HCT116 (cell line): ENCODE measurements around the gene SPIRE2. TPM values are rescaled to one million over a fixed set of nuclear protein-coding genes. Genes with fewer than 3 reads are reported as not detected.

Experiments
- ATAC-seq: fragments of 200-7000 bp; cut with Tn5 transposase; 2 replicates; pipeline ENCODE4 v1.9.1; 2020; ENCODE audit warnings: mild to moderate bottlenecking, moderate library complexity
- BruUV-seq: library from RNA; stranded (reverse); fragments of 400-500 nt; replicated peaks from 2 replicates; lab custom pipeline; 2021; lab: Mats Ljungman, UMichigan
- CTCF ChIA-PET: fragments of 300-600 bp; sonication (Branson Sonifier 250); formaldehyde crosslinking; loops from one replicate; lab custom pipeline; 2021; ENCODE audit warnings: antibody characterized with exemption; lab: Charles Lee
- POLR2A ChIA-PET: fragments of 300-600, 350-600 bp; sonication (Branson Sonifier 250); formaldehyde crosslinking; loops from one replicate; lab custom pipeline; 2021; ENCODE audit warnings: antibody characterized with exemption; lab: Charles Lee
- RAD21 ChIA-PET, 2 experiments: fragments of 300-600 bp; sonication (Branson Sonifier 250); formaldehyde crosslinking; loops; one replicate each; lab custom pipeline; 2023; ENCODE audit warnings: low total read pairs in 2 of 2; ENCODE audit not compliant: uncharacterized antibody in 2 of 2, unreplicated experiment in 2 of 2, low non-redundant PET in 1 of 2; lab: Charles Lee
- DNase-seq: peaks from one replicate; pipeline ENCODE4 v3.0.0-alpha.2; 2010; ENCODE audit warnings: low read depth, low spot score
- H2AFZ ChIP-seq: fragments of 200-600 bp; shearing (Covaris generic), sonication (generic); 2 replicates; pipeline ENCODE4 v1.6.1; 2017; ENCODE audit warnings: low read depth, mixed run types, mixed read lengths, antibody characterized with exemption, low read length; ENCODE audit not compliant: poor library complexity, severe bottlenecking
- H3K27ac ChIP-seq: 2 replicates; pipeline ENCODE4 v1.5.1; 2012; ENCODE audit warnings: low read depth, low read length
- H3K27me3 ChIP-seq: fragments of 200-600 bp; sonication (generic); 2 replicates; pipeline ENCODE4 v1.6.1; 2016; ENCODE audit warnings: mixed run types, low read length, mixed read lengths; ENCODE audit not compliant: insufficient read depth
- H3K36me3 ChIP-seq, 2 experiments: fragments of 200-500 bp in 1 of 2; fragments of 200-600 bp in 1 of 2; sonication (Bioruptor generic) in 1 of 2; sonication (generic) in 1 of 2; 2 replicates each; pipeline versions ENCODE4 v1.5.1 to v1.6.1; 2014 to 2016; ENCODE audit warnings: low read length in 2 of 2, inconsistent platforms in 1 of 2, mixed read lengths in 1 of 2, mixed run types in 1 of 2; ENCODE audit not compliant: insufficient read depth in 2 of 2, control insufficient read depth in 1 of 2
- H3K4me1 ChIP-seq, 2 experiments: fragments of 200-600 bp in 1 of 2; sonication (generic) in 1 of 2; 2 replicates each; pipeline versions ENCODE4 v1.5.1 to v1.6.1; 2012 to 2017; ENCODE audit warnings: low read length in 2 of 2, inconsistent platforms in 1 of 2, mild to moderate bottlenecking in 1 of 2, mixed read lengths in 1 of 2, mixed run types in 1 of 2, moderate library complexity in 1 of 2; ENCODE audit not compliant: insufficient read depth in 2 of 2, control insufficient read depth in 1 of 2
- H3K4me2 ChIP-seq: fragments of 200-600 bp; sonication (generic); 2 replicates; pipeline ENCODE4 v1.6.1; 2017; ENCODE audit warnings: mixed run types, low read length, mixed read lengths
- H3K4me3 ChIP-seq, 2 experiments: fragments of 200-600 bp in 1 of 2; sonication (generic) in 1 of 2; replicated peaks in 1 of 2; 2 replicates each; pipeline ENCODE4 v1.5.1; 2011 to 2016; ENCODE audit warnings: low read length in 2 of 2, control low read depth in 1 of 2, low read depth in 1 of 2, mild to moderate bottlenecking in 1 of 2, mixed read lengths in 1 of 2, mixed run types in 1 of 2
- H3K79me2 ChIP-seq: fragments of 200-600 bp; sonication (generic); 2 replicates; pipeline ENCODE4 v1.6.1; 2017; ENCODE audit warnings: mild to moderate bottlenecking, mixed run types, low read length, moderate library complexity, mixed read lengths; ENCODE audit not compliant: insufficient read depth
- H3K9ac ChIP-seq: fragments of 200-600 bp; sonication (generic); 2 replicates; pipeline ENCODE4 v1.6.1; 2016; ENCODE audit warnings: low read length, mixed read lengths
- H3K9me2 ChIP-seq: fragments of 200-600 bp; sonication (generic), shearing (Covaris generic); 2 replicates; pipeline ENCODE4 v1.6.1; 2017; ENCODE audit warnings: mixed run types, mild to moderate bottlenecking, moderate library complexity; ENCODE audit not compliant: insufficient read depth
- H3K9me3 ChIP-seq, 2 experiments: fragments of 200-500 bp in 1 of 2; fragments of 200-600 bp in 1 of 2; sonication (Bioruptor generic) in 1 of 2; sonication (generic) in 1 of 2; 2 replicates each; pipeline ENCODE4 v1.6.1; 2014 to 2017; ENCODE audit warnings: low read length in 2 of 2, mixed read lengths in 2 of 2, inconsistent platforms in 1 of 2, low read depth in 1 of 2, mild to moderate bottlenecking in 1 of 2, mixed run types in 1 of 2, moderate library complexity in 1 of 2; ENCODE audit not compliant: control insufficient read depth in 1 of 2, insufficient read depth in 1 of 2
- H4K20me1 ChIP-seq: fragments of 200-600 bp; sonication (generic), shearing (Covaris generic); 2 replicates; pipeline ENCODE4 v1.6.1; 2017; ENCODE audit warnings: mixed run types, mild to moderate bottlenecking, moderate library complexity; ENCODE audit not compliant: insufficient read depth
- ELF1 ChIP-seq: IDR thresholded peaks from 2 replicates; pipeline ENCODE4 v1.6.1; 2012; ENCODE audit warnings: low read depth, borderline replicate concordance
- JUND ChIP-seq: IDR thresholded peaks from 2 replicates; pipeline ENCODE4 v1.6.1; 2012
- MAX ChIP-seq: IDR thresholded peaks from 2 replicates; pipeline ENCODE4 v1.6.1; 2012
- RAD21 ChIP-seq: IDR thresholded peaks from 2 replicates; pipeline ENCODE4 v1.6.1; 2012; ENCODE audit warnings: low read depth, mild to moderate bottlenecking
- SIN3A ChIP-seq: IDR thresholded peaks from 2 replicates; pipeline ENCODE4 v1.6.1; 2012; ENCODE audit warnings: low read depth
- YY1 ChIP-seq: IDR thresholded peaks from 2 replicates; pipeline ENCODE4 v1.6.1; 2011; ENCODE audit warnings: low read length, low read depth, moderate library complexity, mild to moderate bottlenecking; ENCODE audit not compliant: insufficient replicate concordance; ENCODE audit errors: extremely low read depth
- intact Hi-C: fragments of 100-400 bp; cut with micrococcal nuclease; formaldehyde crosslinking; loops from 2 replicates; pipeline ENCODE4 v1.10.0; 2022
- total RNA-seq: library from RNA; stranded (reverse); gene quantifications from one replicate; pipeline ENCODE4 v1.2.1, GENCODE V29; 2021; ENCODE audit not compliant: unreplicated experiment

Gene SPIRE2
- total RNA-seq, 1 experiment from 2014 or later: 21.2 TPM

GRCh38 chr16:89870440-89870839, 42.2 kb downstream of the SPIRE2 start:
- H3K4me2 ChIP-seq: no peak overlapping the region
- no peaks in the 10 kb centered on the region for H3K27me3 ChIP-seq
- DNase-seq: no peak
- no peak overlapping the region for H3K27ac ChIP-seq
- intact Hi-C loops: loop anchor here (5.0 kb wide), 2 partner anchors 52 to 53 kb away; partner anchors contain the start of genes FANCA and TUBB3
- CTCF ChIA-PET: no interaction called here
- no peak for ATAC-seq
- no TSS peak for BruUV-seq
- no peak overlapping the region for H2AFZ ChIP-seq
- RAD21 ChIA-PET: no interaction called here
- H3K4me3 ChIP-seq: no peak overlapping the region
- H3K79me2 ChIP-seq: peaks cover 17% of the 10 kb centered on the region
- no peak for TF ChIP-seq ELF1
- peaks cover 4 to 17% of the 10 kb centered on the region in 2 experiments; a peak in 3 of 4 replicates for H3K36me3 ChIP-seq
- peaks cover 9 to 16% of the 10 kb centered on the region in 2 experiments; a peak in 2 of 4 replicates for H3K9me3 ChIP-seq
- POLR2A ChIA-PET: no interaction called here
- H4K20me1 ChIP-seq: peaks cover 7% of the 10 kb centered on the region; the same call in 1 of the 2 replicates
- H3K9ac ChIP-seq: no peak overlapping the region
- H3K9me2 ChIP-seq: no peaks in the 10 kb centered on the region
- peaks cover 12 to 23% of the 10 kb centered on the region in 2 experiments for H3K4me1 ChIP-seq

- ATAC-seq (no peak), DNase-seq (no peak)
- Histone ChIP-seq H3K27ac (peak overlapping the region; percentile 100), H3K27me3 (no peaks in the 10 kb centered on the region), H3K4me2 (peak overlapping the region; percentile 89; the same call in 1 of the 2 replicates), H3K9ac (0 out of 2 replicates have a peak overlapping the region, but pooled peaks have one; percentile 98), H4K20me1 (peaks cover 7% of the 10 kb centered on the region; the same call in 1 of the 2 replicates), H2AFZ (no peak overlapping the region), H3K9me2 (no peaks in the 10 kb centered on the region), H3K4me1 (peaks cover 12 to 23% of the 10 kb centered on the region in 2 experiments), H3K4me3 (0 out of 4 replicates have a peak overlapping the region, but pooled peaks of 1 of the 2 experiments have one; percentile 91), H3K36me3 (peaks cover 10 to 17% of the 10 kb centered on the region in 2 experiments; a peak in 3 of 4 replicates), H3K79me2 (peaks cover 31% of the 10 kb centered on the region), H3K9me3 (peaks cover 9 to 16% of the 10 kb centered on the region in 2 experiments; a peak in 2 of 4 replicates)
- ChIA-PET CTCF (interaction anchor here (0.9 to 3.1 kb wide), 2 partner anchors 11 to 35 kb away, joined by 3 to 20 read pairs; no protein-coding TSS in a partner anchor), POLR2A (interaction anchor here (0.8 to 1.0 kb wide), 2 partner anchors 11 to 50 kb away, joined by 3 read pairs; no protein-coding TSS in a partner anchor), RAD21 (no interaction called here)
- no peak for TF ChIP-seq YY1
- no peak for TF ChIP-seq SIN3A
- TF ChIP-seq JUND: no peak
- TF ChIP-seq RAD21: no peak
- TF ChIP-seq MAX: no peak
- no TSS peak for BruUV-seq
- intact Hi-C loops: loop anchor here (5.0 kb wide), 2 partner anchors 50 to 55 kb away; partner anchors contain the start of genes FANCA and TUBB3
Measured at GRCh38 chr16:89871895-89872294, 43.6 kb downstream of the SPIRE2 start.
